Prostate gland (tissue), 2 donors: ENCODE data around the gene LTA4H. TPM values are rescaled to one million over a fixed set of nuclear protein-coding genes. Genes with fewer than 3 reads are reported as not detected.

ENCODE experiments used
- DNase-seq: peaks from one replicate; pipeline ENCODE4 v3.0.0-alpha.2; 2019; ENCODE audit warnings: low spot score
- H3K27ac ChIP-seq, 2 donors: fragments of 200-600 bp; sonication (generic); 2 replicates each; pipeline ENCODE4 v1.5.1; 2017 to 2019
- H3K27me3 ChIP-seq: fragments of 200-600 bp; sonication (generic); replicated peaks from 2 replicates; pipeline ENCODE4 v1.5.1; 2019; ENCODE audit not compliant: insufficient read depth
- H3K36me3 ChIP-seq, 2 donors: fragments of 200-600 bp; sonication (generic); 1 replicate in 1 of 2; 2 replicates in 1 of 2; pipeline versions ENCODE4 v1.5.1 to v1.8.1; 2017 to 2019
- H3K4me1 ChIP-seq: fragments of 200-600 bp; sonication (generic); replicated peaks from 2 replicates; pipeline ENCODE4 v1.5.1; 2019
- H3K4me3 ChIP-seq, 2 donors: fragments of 200-600 bp; sonication (generic); 2 replicates each; pipeline ENCODE4 v1.5.1; 2017 to 2019
- H3K9me3 ChIP-seq: fragments of 200-600 bp; sonication (generic); 2 replicates; pipeline ENCODE4 v1.5.1; 2017
- POLR2A ChIP-seq: fragments of 450-650 bp; IDR thresholded peaks from one replicate; pipeline ENCODE4 v1.6.1; 2016; ENCODE audit warnings: antibody characterized with exemption, mild to moderate bottlenecking
- POLR2AphosphoS5 ChIP-seq: sonication (generic); formaldehyde crosslinking; IDR thresholded peaks from one replicate; pipeline ENCODE4 v1.6.1; 2017; ENCODE audit warnings: antibody characterized with exemption
- WGBS: methylation state at CpG from one replicate; pipeline ENCODE4 v1.1.5; 2018; 5-methylcytosine and 5-hydroxymethylcytosine counted together
- intact Hi-C: fragments of 100-400 bp; cut with DNase I; formaldehyde crosslinking; loops from one replicate; pipeline ENCODE4 v1.14.2; 2022
- total RNA-seq, 2 donors: library from RNA; depleted of rRNA; stranded (reverse); fragments of >200 nt; gene quantifications; one replicate each; pipeline ENCODE4 v1.1.0, GENCODE V29; 2016
- TF ChIP-seq, protein P1 (sequence below), 4 experiments: fragments of 200-600 bp in 2 of 4; fragments of 450-650 bp in 2 of 4; sonication (generic) in 2 of 4; IDR thresholded peaks; 1 replicate in 3 of 4; 2 replicates in 1 of 4; pipeline ENCODE4 v1.5.1; 2016 to 2019; ENCODE audit warnings: antibody characterized with exemption in 4 of 4, mild to moderate bottlenecking in 2 of 4, moderate library complexity in 2 of 4

The LTA4H gene
- total RNA-seq, 2 donors from 2014 or later = 50.3 to 67.7 TPM

DNA sequence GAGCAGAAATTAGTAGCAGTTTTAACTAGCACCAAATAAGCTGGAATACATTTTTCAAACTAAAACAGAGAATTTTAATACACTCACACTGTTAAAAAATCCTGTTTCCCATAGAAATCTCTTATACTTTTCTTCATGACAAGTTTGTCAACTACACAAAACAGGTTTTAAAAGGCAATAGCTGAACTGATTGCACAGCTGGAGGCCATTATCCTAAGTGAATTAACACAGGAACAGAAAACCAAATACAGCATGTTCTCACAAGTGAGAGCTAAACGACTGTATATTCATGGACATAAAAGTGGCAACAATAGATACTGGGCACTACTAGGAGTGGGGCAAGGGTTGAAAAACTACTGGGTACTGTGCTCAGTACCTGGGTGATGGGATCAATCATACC lies 27.7 kb downstream of the LTA4H start:
- intact Hi-C loops = no loop called here
- TF ChIP-seq POLR2AphosphoS5 (no peak), POLR2A (no peak)
- TF ChIP-seq, protein P1, sequence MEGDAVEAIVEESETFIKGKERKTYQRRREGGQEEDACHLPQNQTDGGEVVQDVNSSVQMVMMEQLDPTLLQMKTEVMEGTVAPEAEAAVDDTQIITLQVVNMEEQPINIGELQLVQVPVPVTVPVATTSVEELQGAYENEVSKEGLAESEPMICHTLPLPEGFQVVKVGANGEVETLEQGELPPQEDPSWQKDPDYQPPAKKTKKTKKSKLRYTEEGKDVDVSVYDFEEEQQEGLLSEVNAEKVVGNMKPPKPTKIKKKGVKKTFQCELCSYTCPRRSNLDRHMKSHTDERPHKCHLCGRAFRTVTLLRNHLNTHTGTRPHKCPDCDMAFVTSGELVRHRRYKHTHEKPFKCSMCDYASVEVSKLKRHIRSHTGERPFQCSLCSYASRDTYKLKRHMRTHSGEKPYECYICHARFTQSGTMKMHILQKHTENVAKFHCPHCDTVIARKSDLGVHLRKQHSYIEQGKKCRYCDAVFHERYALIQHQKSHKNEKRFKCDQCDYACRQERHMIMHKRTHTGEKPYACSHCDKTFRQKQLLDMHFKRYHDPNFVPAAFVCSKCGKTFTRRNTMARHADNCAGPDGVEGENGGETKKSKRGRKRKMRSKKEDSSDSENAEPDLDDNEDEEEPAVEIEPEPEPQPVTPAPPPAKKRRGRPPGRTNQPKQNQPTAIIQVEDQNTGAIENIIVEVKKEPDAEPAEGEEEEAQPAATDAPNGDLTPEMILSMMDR (IDR thresholded peaks at IDR 0.05) = no peak
- no peak for DNase-seq

GRCh38 chr12:96006727-96007126 lies 28.7 kb downstream of the LTA4H start:
- intact Hi-C loops = no loop called here
- H3K27me3 ChIP-seq = no peaks in the 10 kb centered on the region
- 94% methylated on average over 1 of the region's 1 CpG for WGBS
- no peaks in the 10 kb centered on the region for H3K4me1 ChIP-seq
- no peak overlapping the region for H3K27ac ChIP-seq
- no peak for DNase-seq
- no peaks in the 10 kb centered on the region for H3K9me3 ChIP-seq
- H3K36me3 ChIP-seq = peaks cover 0 to 6% of the 10 kb centered on the region in 2 donors
- TF ChIP-seq POLR2A = no peak
- TF ChIP-seq, protein P1 (IDR thresholded peaks at IDR 0.05) = no peak
- no peak for TF ChIP-seq POLR2AphosphoS5
- H3K4me3 ChIP-seq = no peak overlapping the region

More for the DNA sequence above, 27.7 kb downstream of the LTA4H start:
- Histone ChIP-seq H3K4me3 (no peak overlapping the region), H3K27ac (no peak overlapping the region), H3K4me1 (no peaks in the 10 kb centered on the region), H3K9me3 (no peaks in the 10 kb centered on the region), H3K27me3 (no peaks in the 10 kb centered on the region), H3K36me3 (peaks cover 0 to 6% of the 10 kb centered on the region in 2 donors)
- 24% methylated on average over 1 of the region's 1 CpG for WGBS

- 77% methylated on average over 5 of the region's 5 CpGs for WGBS
- H3K4me3 ChIP-seq = no peak overlapping the region
- no peaks in the 10 kb centered on the region for H3K36me3 ChIP-seq
- H3K27ac ChIP-seq = no peak overlapping the region
- H3K4me1 ChIP-seq = no peaks in the 10 kb centered on the region
- H3K27me3 ChIP-seq = no peaks in the 10 kb centered on the region
- intact Hi-C loops = no loop called here
- DNase-seq = no peak
- H3K9me3 ChIP-seq = no peaks in the 10 kb centered on the region
- TF ChIP-seq POLR2A (no peak), POLR2AphosphoS5 (no peak)
- TF ChIP-seq, protein P1 (IDR thresholded peaks at IDR 0.05) = no peak
Measured at GRCh38 chr12:96000858-96001257, 34.5 kb downstream of the LTA4H start.

DNA sequence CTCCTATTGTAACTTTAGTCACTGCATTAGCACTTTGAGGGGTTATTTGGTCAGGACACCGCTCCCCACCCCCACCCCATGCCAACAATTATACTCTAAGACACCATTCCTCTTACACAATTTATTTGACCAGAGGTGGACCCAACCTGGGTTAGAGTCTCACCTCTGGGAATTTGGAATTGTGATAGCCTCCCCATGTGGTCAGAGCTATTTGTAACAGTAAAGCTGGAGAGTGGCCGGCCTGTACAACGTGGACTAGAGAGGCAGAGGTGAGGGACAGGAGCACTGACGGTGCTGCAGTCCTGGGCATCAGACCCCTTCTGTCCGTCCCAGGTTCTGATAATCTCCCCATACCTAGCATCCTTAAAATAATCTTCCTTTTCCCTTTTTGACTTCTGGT lies 35.9 kb downstream of the LTA4H start:
- 89% methylated on average over 5 of the region's 5 CpGs for WGBS
- Histone ChIP-seq H3K27ac (no peak overlapping the region), H3K9me3 (no peaks in the 10 kb centered on the region), H3K27me3 (no peaks in the 10 kb centered on the region), H3K4me3 (no peak overlapping the region), H3K36me3 (no peaks in the 10 kb centered on the region), H3K4me1 (no peaks in the 10 kb centered on the region)
- no peak for DNase-seq
- intact Hi-C loops = loop anchor here (10.0 kb wide), 1 partner anchor 185 kb away; no protein-coding TSS in a partner anchor
- TF ChIP-seq POLR2AphosphoS5 = no peak
- TF ChIP-seq POLR2A = no peak
- TF ChIP-seq, protein P1 (IDR thresholded peaks at IDR 0.05) = no peak

GRCh38 chr12:95998611-95999286 lies 36.6 kb downstream of the LTA4H start:
- 30% methylated on average over 7 of the region's 7 CpGs for WGBS
- Histone ChIP-seq H3K36me3 (no peaks in the 10 kb centered on the region), H3K27ac (no peak overlapping the region), H3K9me3 (no peaks in the 10 kb centered on the region), H3K4me1 (no peaks in the 10 kb centered on the region), H3K27me3 (no peaks in the 10 kb centered on the region), H3K4me3 (no peak overlapping the region)
- TF ChIP-seq POLR2AphosphoS5 (no peak), POLR2A (no peak)
- TF ChIP-seq, protein P1 (IDR thresholded peaks at IDR 0.05) = peak in 3 of 4 experiments; percentile 48 to 67 (median 63)
- DNase-seq = peak; percentile 26
- intact Hi-C loops = loop anchor here (10.0 kb wide), 1 partner anchor 184 kb away; no protein-coding TSS in a partner anchor
